22Rv1 (cell line): ENCODE results near the gene UHMK1.

ENCODE experiments used
- H3K27ac ChIP-seq: fragments of 450-650 bp; 2 replicates; pipeline ENCODE4 v1.5.1; 2017
- ZFX ChIP-seq: fragments of 450-650 bp; IDR thresholded peaks from 2 replicates; pipeline ENCODE4 v1.6.1; 2017; ENCODE audit warnings: antibody characterized with exemption, borderline replicate concordance
- TF ChIP-seq, protein P1 (sequence below): fragments of 450-650 bp; IDR thresholded peaks from 2 replicates; pipeline ENCODE4 v1.5.1; 2017; ENCODE audit warnings: mild to moderate bottlenecking

The UHMK1 gene

DNA sequence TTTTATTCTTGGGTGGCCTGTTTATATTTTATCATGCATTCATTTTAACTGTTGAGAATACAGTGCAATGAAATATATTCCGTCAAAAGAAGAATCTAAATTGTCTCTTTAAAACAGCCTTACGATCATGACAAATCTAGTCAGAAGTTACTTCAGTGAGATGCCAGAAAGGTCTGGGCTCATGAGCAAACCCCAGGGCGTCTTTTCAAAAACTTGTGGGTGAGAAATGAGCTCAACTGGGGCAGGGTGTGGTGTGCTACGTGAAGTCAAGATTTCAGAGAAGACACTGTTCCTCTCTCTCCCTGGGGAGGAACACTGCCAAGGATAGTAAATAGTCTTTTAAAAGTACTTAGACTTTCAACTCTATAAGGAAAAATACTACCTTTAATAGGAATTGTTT lies 50.6 kb downstream of the UHMK1 start:
- no peak overlapping the region for H3K27ac ChIP-seq
- no peak for TF ChIP-seq ZFX
- TF ChIP-seq, protein P1, sequence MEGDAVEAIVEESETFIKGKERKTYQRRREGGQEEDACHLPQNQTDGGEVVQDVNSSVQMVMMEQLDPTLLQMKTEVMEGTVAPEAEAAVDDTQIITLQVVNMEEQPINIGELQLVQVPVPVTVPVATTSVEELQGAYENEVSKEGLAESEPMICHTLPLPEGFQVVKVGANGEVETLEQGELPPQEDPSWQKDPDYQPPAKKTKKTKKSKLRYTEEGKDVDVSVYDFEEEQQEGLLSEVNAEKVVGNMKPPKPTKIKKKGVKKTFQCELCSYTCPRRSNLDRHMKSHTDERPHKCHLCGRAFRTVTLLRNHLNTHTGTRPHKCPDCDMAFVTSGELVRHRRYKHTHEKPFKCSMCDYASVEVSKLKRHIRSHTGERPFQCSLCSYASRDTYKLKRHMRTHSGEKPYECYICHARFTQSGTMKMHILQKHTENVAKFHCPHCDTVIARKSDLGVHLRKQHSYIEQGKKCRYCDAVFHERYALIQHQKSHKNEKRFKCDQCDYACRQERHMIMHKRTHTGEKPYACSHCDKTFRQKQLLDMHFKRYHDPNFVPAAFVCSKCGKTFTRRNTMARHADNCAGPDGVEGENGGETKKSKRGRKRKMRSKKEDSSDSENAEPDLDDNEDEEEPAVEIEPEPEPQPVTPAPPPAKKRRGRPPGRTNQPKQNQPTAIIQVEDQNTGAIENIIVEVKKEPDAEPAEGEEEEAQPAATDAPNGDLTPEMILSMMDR: no peak

DNA sequence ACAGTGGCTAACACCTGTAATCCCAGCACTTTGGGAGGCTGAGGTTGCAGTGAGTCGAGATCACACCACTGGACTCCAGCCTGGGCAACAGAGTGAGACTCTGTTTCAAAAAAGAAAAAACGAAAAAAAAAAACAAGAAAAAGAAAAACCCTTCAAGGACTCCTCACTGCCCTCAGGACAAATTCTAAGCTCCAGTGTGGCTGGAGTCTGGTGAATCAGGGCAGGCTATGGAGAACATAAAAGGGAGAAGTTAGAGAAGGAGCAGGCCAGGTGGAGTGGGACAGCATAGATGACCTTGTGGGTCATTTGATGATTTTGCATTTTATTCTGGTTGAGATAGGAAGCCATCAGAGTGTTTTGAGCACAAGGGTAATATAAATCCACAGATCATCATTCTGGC lies 51.4 kb downstream of the UHMK1 start:
- no peak for TF ChIP-seq ZFX
- TF ChIP-seq, protein P1: no peak
- no peak overlapping the region for H3K27ac ChIP-seq

DNA sequence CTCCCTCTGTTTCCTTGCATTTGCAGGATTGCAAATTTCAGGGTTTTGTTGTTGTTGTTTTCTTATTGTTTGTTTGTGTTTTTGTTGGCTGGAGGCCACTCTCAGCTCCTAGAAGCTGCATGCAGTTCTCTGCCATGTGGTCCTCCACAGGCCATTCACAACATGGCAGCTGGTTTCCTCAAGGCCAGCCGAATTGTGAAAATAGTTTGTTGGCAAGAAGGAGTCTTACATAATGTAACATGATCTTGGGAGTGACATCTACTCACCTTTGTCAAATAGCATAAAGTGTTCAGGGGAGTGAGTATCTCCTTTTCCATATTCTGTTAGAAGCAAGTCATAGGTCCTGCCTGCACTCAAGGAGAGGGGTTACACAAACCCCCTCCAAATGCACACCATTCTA lies 53.3 kb downstream of the UHMK1 start:
- TF ChIP-seq, protein P1: no peak
- no peak for TF ChIP-seq ZFX
- peak overlapping the region; percentile 34; the same call in 1 of the 2 replicates for H3K27ac ChIP-seq

DNA sequence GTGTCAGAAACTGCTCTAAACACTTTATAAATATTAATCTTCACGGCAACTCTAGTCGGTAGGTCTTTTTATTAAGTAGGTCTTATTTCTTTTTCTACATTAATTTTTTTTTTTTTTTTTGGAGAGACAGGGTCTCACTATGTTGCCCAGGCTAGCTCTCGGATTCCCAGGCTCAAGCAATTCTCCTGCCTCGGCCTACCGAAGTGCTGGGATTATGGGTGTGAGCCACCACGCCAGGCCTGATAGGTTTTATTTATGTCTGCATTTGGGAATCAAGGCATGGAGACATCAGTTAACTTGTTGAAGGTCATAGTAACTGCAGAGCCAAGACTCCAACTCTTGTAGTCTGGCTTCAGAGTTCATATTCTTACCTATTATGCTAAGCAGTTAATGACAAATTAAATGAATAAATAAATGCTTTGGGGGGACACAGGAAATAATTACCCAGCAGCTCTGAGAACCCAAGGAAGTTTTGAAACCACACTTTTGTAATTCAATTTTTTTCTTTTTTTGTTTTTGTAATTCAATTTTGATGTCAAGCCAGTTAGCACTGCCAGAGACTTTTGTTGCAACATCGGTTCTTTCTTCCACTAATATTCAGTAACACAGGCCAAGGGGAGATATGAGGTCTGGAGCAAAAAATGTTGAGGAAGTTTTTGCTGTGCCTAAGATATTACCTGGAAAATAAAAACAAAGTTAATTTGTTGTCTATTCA lies 54.5 kb downstream of the UHMK1 start:
- TF ChIP-seq, protein P1: no peak
- TF ChIP-seq ZFX: no peak

DNA sequence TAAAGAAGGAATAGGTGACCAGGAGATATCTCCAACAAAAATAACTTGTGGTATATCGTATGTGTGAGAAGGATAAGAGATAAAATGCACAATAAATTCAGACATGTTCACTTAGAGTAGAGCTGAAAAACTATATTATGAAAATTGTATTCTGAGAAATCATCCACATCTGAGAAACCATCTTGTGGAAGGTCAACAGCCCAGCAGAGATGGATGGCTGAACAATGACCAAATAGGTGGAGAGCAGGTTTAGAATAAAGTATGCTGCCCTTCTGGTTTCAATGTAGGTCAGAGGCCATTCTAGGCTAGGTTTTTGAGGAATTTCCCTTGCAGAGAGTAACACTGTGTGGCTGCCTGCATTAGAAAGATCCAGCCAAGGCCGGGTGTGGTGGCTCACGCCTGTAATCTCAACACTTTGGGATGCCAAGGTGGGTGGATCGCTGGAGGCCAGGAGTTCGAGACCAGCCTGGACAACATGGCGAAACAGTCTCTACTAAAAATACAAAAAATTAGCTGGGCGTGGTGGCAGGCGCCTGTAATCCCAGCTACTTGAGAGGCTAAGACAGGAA lies 55.1 kb downstream of the UHMK1 start:
- no peak overlapping the region for H3K27ac ChIP-seq
- TF ChIP-seq ZFX: no peak
- TF ChIP-seq, protein P1: no peak

More for the DNA sequence above, 54.5 kb downstream of the UHMK1 start:
- no peak overlapping the region for H3K27ac ChIP-seq

DNA sequence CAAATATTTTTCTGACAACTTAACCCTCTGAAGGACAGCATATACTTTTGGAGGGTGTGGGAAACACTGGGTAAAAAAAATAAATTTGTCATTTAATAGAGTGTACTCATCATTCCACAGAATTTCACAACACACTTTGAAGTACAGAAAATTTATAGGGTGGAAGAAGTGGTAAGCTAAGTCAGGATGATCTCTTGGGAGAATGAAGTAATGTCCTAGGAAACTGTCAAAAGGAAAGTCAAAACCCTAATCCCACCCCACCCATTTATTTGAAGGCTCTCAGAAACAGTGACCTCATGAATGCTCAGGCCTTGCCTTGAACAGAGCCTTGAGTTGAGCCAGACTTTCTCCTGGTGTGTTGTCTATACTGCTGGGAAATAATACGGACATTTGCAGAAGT lies 56.6 kb downstream of the UHMK1 start:
- no peak overlapping the region for H3K27ac ChIP-seq
- TF ChIP-seq, protein P1: no peak
- no peak for TF ChIP-seq ZFX

DNA sequence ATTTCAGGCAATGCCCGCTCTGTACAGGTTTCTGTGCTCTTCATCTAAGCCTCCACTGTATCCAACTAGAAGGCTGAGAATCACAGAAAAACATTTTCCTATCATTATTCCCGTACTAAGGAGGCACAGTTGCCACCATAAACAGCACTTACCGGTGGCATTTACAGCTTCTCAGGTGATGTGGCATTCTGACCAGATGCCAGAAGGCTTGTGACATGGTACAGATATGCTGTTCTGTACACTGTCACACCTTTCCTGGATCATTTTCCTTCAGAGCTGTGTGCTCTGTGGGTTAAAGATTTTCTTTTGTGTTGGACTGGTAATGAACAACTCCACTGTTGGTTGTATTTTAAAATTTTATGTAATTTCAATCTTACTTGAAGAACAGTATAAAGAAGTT lies 59.9 kb downstream of the UHMK1 start:
- TF ChIP-seq, protein P1: no peak
- TF ChIP-seq ZFX: no peak
- no peak overlapping the region for H3K27ac ChIP-seq
